Neuronal stem cell (in vitro differentiated cells): ENCODE measurements around the gene HOXB3.
A peak's percentile ranks its signal among the peaks of the same experiment; 100 is the strongest.

ENCODE experiments used
- DNase-seq: peaks from one replicate; pipeline ENCODE4 v3.0.0-alpha.2; 2013; ENCODE audit warnings: low spot score
- H2AFZ ChIP-seq: one replicate; pipeline ENCODE4 v1.6.1; 2013; ENCODE audit warnings: mild to moderate bottlenecking, low read length, inconsistent platforms
- H2AK5ac ChIP-seq: 2 replicates; pipeline ENCODE4 v1.6.1; 2013; ENCODE audit warnings: low read depth, mild to moderate bottlenecking, inconsistent platforms, low read length, moderate library complexity, mixed read lengths
- H2BK120ac ChIP-seq: 2 replicates; pipeline ENCODE4 v1.6.1; 2013; ENCODE audit warnings: low read depth, mild to moderate bottlenecking, inconsistent platforms, low read length, moderate library complexity, mixed read lengths
- H2BK12ac ChIP-seq: one replicate; pipeline ENCODE4 v1.6.1; 2013; ENCODE audit warnings: low read length, inconsistent platforms
- H2BK15ac ChIP-seq: 2 replicates; pipeline ENCODE4 v1.6.1; 2013; ENCODE audit warnings: mild to moderate bottlenecking, low read length, inconsistent platforms, mixed read lengths
- H2BK5ac ChIP-seq: one replicate; pipeline ENCODE4 v1.6.1; 2013; ENCODE audit warnings: inconsistent platforms, mild to moderate bottlenecking, low read length, moderate library complexity
- H3K14ac ChIP-seq: one replicate; pipeline ENCODE4 v1.6.1; 2013; ENCODE audit warnings: low read length, inconsistent platforms
- H3K18ac ChIP-seq: 2 replicates; pipeline ENCODE4 v1.6.1; 2013; ENCODE audit warnings: low read length, inconsistent platforms
- H3K23ac ChIP-seq: 2 replicates; pipeline ENCODE4 v1.6.1; 2013; ENCODE audit warnings: low read depth, mild to moderate bottlenecking, mixed read lengths, low read length, inconsistent platforms; ENCODE audit not compliant: poor library complexity
- H3K27ac ChIP-seq: replicated peaks from 3 replicates; pipeline ENCODE4 v1.5.1; 2013; ENCODE audit warnings: low read length, inconsistent platforms
- H3K27me3 ChIP-seq, 3 experiments: 2 replicates each; pipeline ENCODE4 v1.6.1; 2013; ENCODE audit warnings: low read length in 3 of 3, mild to moderate bottlenecking in 2 of 3, inconsistent platforms in 1 of 3, low read depth in 1 of 3, mixed read lengths in 1 of 3, moderate library complexity in 1 of 3; ENCODE audit not compliant: control insufficient read depth in 3 of 3, insufficient read depth in 3 of 3
- H3K36me3 ChIP-seq, 2 donors: replicated peaks in 1 of 2; 2 replicates each; pipeline ENCODE4 v1.6.1; 2013; ENCODE audit warnings: low read length in 2 of 2; ENCODE audit not compliant: control insufficient read depth in 2 of 2, insufficient read depth in 2 of 2
- H3K4ac ChIP-seq: 2 replicates; pipeline ENCODE4 v1.6.1; 2013; ENCODE audit warnings: inconsistent platforms, mild to moderate bottlenecking, low read length, moderate library complexity
- H3K4me1 ChIP-seq, 2 donors: 1 replicate in 1 of 2; 2 replicates in 1 of 2; pipeline ENCODE4 v1.6.1; 2013; ENCODE audit warnings: low read length in 2 of 2, low read depth in 1 of 2; ENCODE audit not compliant: control insufficient read depth in 2 of 2, insufficient read depth in 1 of 2
- H3K4me2 ChIP-seq: one replicate; pipeline ENCODE4 v1.6.1; 2013; ENCODE audit warnings: mild to moderate bottlenecking, low read length, inconsistent platforms; ENCODE audit not compliant: insufficient read depth, poor library complexity, severe bottlenecking
- H3K4me3 ChIP-seq, 2 donors: 2 replicates each; pipeline ENCODE4 v1.5.1; 2013; ENCODE audit warnings: low read length in 2 of 2, mild to moderate bottlenecking in 2 of 2, inconsistent platforms in 1 of 2, moderate library complexity in 1 of 2
- H3K79me1 ChIP-seq: one replicate; pipeline ENCODE4 v1.6.1; 2013; ENCODE audit warnings: low read depth, mild to moderate bottlenecking, inconsistent platforms, low read length, moderate library complexity
- H3K9ac ChIP-seq: one replicate; pipeline ENCODE4 v1.6.1; 2013; ENCODE audit warnings: mild to moderate bottlenecking, low read depth, low read length, inconsistent platforms; ENCODE audit not compliant: poor library complexity
- H3K9me3 ChIP-seq, 2 donors: replicated peaks in 1 of 2; 2 replicates each; pipeline versions ENCODE3 to v1.6.1; 2013; ENCODE audit warnings: low read length in 2 of 2, mild to moderate bottlenecking in 2 of 2, inconsistent platforms in 1 of 2, low read depth in 1 of 2, mixed read lengths in 1 of 2, moderate library complexity in 1 of 2; ENCODE audit not compliant: control insufficient read depth in 2 of 2, insufficient read depth in 1 of 2
- H4K8ac ChIP-seq: one replicate; pipeline ENCODE4 v1.6.1; 2013; ENCODE audit warnings: low read depth, mild to moderate bottlenecking, inconsistent platforms, low read length, moderate library complexity
- H4K91ac ChIP-seq: one replicate; pipeline ENCODE4 v1.6.1; 2013; ENCODE audit warnings: low read length, low read depth, mild to moderate bottlenecking, inconsistent platforms; ENCODE audit not compliant: poor library complexity
- WGBS, 2 donors: extraction: QIAGEN DNeasy Blood & Tissue Kit; methylation state at CpG; one replicate each; pipeline ENCODE4 v1.1.7; 2013; ENCODE audit warnings: missing lambda C conversion rate in 2 of 2, mixed read lengths in 1 of 2; ENCODE audit not compliant: insufficient read length in 2 of 2, insufficient replicate concordance in 1 of 2; ENCODE audit errors: extremely low coverage in 2 of 2; 5-methylcytosine and 5-hydroxymethylcytosine counted together

The HOXB3 gene

GRCh38 chr17:48594538-48595277, 4.7 kb upstream of the HOXB3 start:
- Histone ChIP-seq H2AFZ (peak overlapping the region; percentile 53), H2BK120ac (no peak overlapping the region), H3K14ac (no peak overlapping the region), H3K27ac (no peak overlapping the region), H2BK15ac (no peak overlapping the region), H3K23ac (no peak overlapping the region), H3K4me1 (no peaks in the 10 kb centered on the region), H2BK5ac (no peak overlapping the region), H3K4me3 (no peak overlapping the region), H3K9ac (no peak overlapping the region), H3K4me2 (no peak overlapping the region), H2BK12ac (no peak overlapping the region), H3K9me3 (peaks cover 0 to 4% of the 10 kb centered on the region in 2 donors), H2AK5ac (no peak overlapping the region), H3K18ac (no peak overlapping the region), H3K79me1 (no peaks in the 10 kb centered on the region), H4K8ac (no peak overlapping the region), H3K36me3 (no peaks in the 10 kb centered on the region), H4K91ac (no peak overlapping the region), H3K27me3 (peaks cover 66 to 100% (median 100%) of the 10 kb centered on the region in 3 experiments), H3K4ac (no peak overlapping the region)
- no peak for DNase-seq
- no CpG with 5 or more reads among the region's 25 CpGs for WGBS, 2 donors

GRCh38 chr17:48593840-48594537, 3.9 kb upstream of the HOXB3 start:
- no peak overlapping the region for H2BK12ac ChIP-seq
- H3K36me3 ChIP-seq, result no peaks in the 10 kb centered on the region
- no peak overlapping the region for H3K9ac ChIP-seq
- no peaks in the 10 kb centered on the region for H3K79me1 ChIP-seq
- H3K4ac ChIP-seq, result no peak overlapping the region
- no peaks in the 10 kb centered on the region for H3K4me1 ChIP-seq
- no peak overlapping the region for H4K91ac ChIP-seq
- H3K14ac ChIP-seq, result no peak overlapping the region
- H2BK15ac ChIP-seq, result no peak overlapping the region
- H3K27me3 ChIP-seq, result peaks cover 67 to 100% (median 100%) of the 10 kb centered on the region in 3 experiments
- no CpG with 5 or more reads among the region's 37 CpGs for WGBS, 2 donors
- no peak overlapping the region for H3K4me2 ChIP-seq
- no peak overlapping the region for H2BK120ac ChIP-seq
- H2BK5ac ChIP-seq, result no peak overlapping the region
- peak overlapping the region; percentile 53 for H2AFZ ChIP-seq
- no peak overlapping the region for H4K8ac ChIP-seq
- no peak overlapping the region for H3K18ac ChIP-seq
- peak; percentile 76 for DNase-seq
- peaks cover 0 to 4% of the 10 kb centered on the region in 2 donors for H3K9me3 ChIP-seq
- no peak overlapping the region for H3K23ac ChIP-seq
- no peak overlapping the region for H3K4me3 ChIP-seq
- no peak overlapping the region for H3K27ac ChIP-seq
- H2AK5ac ChIP-seq, result no peak overlapping the region

GRCh38 chr17:48593126-48593829, 3.2 kb upstream of the HOXB3 start, which contains the start of gene HOXB5:
Gene HOXB5, minus strand, starts transcription at chr17:48593779. Its CDS starts 97 bp downstream, at chr17:48593682.
- Histone ChIP-seq H3K18ac (peak within 1 kb of the TSS; percentile 2), H3K36me3 (no peaks in the 10 kb centered on the region), H3K23ac (peak within 1 kb of the TSS; percentile 70), H2BK120ac (no peak within 1 kb of the TSS), H2BK12ac (no peak within 1 kb of the TSS), H3K4ac (no peak within 1 kb of the TSS), H3K79me1 (no peaks in the 10 kb centered on the region), H3K4me1 (no peaks in the 10 kb centered on the region), H2BK15ac (no peak within 1 kb of the TSS), H2BK5ac (no peak within 1 kb of the TSS), H4K91ac (no peak within 1 kb of the TSS), H3K14ac (no peak within 1 kb of the TSS), H3K27ac (no peak within 1 kb of the TSS), H3K9ac (no peak within 1 kb of the TSS), H3K9me3 (peaks cover 0 to 3% of the 10 kb centered on the region in 2 donors), H3K4me3 (no peak within 1 kb of the TSS), H2AK5ac (no peak within 1 kb of the TSS), H3K27me3 (peaks cover 65 to 100% (median 100%) of the 10 kb centered on the region in 3 experiments), H3K4me2 (no peak within 1 kb of the TSS), H2AFZ (peak within 1 kb of the TSS; percentile 53), H4K8ac (no peak within 1 kb of the TSS)
- no peak for DNase-seq
- no CpG with 5 or more reads among the region's 50 CpGs for WGBS, 2 donors

- no peak overlapping the region for H2AK5ac ChIP-seq
- H4K91ac ChIP-seq, result no peak overlapping the region
- no peak overlapping the region for H2BK12ac ChIP-seq
- H3K4me3 ChIP-seq, result no peak overlapping the region
- no peaks in the 10 kb centered on the region for H3K79me1 ChIP-seq
- H3K27ac ChIP-seq, result no peak overlapping the region
- peaks cover 0 to 3% of the 10 kb centered on the region in 2 donors for H3K9me3 ChIP-seq
- H3K27me3 ChIP-seq, result peaks cover 62 to 100% (median 100%) of the 10 kb centered on the region in 3 experiments
- no peak overlapping the region for H2BK15ac ChIP-seq
- no peak overlapping the region for H2AFZ ChIP-seq
- H3K36me3 ChIP-seq, result no peaks in the 10 kb centered on the region
- H3K9ac ChIP-seq, result no peak overlapping the region
- no peak overlapping the region for H3K4me2 ChIP-seq
- DNase-seq, result no peak
- no peak overlapping the region for H3K18ac ChIP-seq
- H2BK5ac ChIP-seq, result no peak overlapping the region
- no peaks in the 10 kb centered on the region for H3K4me1 ChIP-seq
- H3K4ac ChIP-seq, result no peak overlapping the region
- no peak overlapping the region for H4K8ac ChIP-seq
- H3K14ac ChIP-seq, result no peak overlapping the region
- H2BK120ac ChIP-seq, result no peak overlapping the region
- no CpG with 5 or more reads among the region's 14 CpGs for WGBS, 2 donors
- no peak overlapping the region for H3K23ac ChIP-seq
These were observed 2.5 kb upstream of the HOXB3 start for GRCh38 chr17:48592577-48592976.
